NCI-H2196 treated with DMSO at 0.1 percent for 48 hours (cell line): ENCODE data around the gene MCM7.

Experiments
- DNase-seq: peaks from one replicate; lab custom pipeline; 2025; ENCODE audit not compliant: unreplicated experiment; lab: John Stamatoyannopoulos, UW

The MCM7 gene

DNA sequence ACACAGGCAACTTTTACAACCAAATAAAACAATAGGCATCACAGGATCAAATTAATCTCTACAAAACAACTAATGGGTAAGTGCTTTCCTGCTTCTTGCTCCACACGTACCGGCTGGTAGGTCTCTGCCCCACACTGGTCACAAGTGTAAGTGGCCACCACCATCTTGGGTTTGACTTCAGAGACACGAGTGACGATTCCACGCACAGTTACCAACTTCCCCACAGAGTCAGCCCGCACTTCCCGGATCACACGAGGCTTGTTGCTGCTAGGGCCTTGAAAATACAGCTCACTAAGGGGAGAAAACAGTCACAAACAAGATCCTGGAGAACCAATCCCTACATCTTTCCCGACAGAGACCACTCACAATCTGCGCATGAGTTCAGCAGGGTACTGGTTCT is 2.3 kb downstream of the MCM7 start:
- no peak for DNase-seq

DNA sequence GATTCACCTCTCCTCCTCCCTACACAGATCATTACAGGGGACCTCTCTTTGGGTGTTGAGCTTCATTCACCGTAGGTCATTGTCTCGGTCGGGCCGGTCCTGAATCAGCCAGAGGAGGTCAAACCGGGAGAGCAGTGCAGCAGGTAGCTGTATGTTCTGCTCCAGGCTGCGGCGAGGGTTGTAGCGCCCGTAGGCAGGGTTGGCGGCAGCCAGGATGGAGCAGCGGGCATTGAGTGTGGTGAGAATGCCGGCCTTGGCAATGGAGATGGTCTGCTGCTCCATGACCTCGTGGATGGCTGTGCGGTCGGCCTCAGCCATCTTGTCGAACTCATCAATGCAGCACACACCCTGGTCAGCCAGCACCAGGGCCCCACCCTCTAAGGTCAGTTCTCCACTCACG is 5.5 kb downstream of the MCM7 start:
- DNase-seq, result no peak

DNA sequence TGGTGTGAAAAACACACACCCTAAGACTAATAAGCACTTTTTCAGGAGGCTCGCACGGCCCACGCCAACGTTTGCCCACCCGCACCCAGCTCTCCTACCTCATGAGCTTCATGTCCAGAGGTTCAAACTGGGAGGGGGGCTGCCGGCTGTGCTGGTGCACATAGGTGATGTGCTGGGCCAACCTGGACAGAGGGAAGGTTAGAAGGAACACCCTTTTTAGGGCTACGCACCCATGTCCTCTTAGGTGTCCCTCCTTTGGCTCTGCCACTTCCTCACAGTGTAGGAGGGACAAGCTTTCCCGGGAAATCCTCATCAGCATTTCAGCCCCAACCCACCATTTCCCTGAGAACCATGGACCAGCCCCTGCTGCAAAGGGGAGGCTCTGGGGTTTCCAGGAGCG is 5.9 kb downstream of the MCM7 start:
- DNase-seq, result no peak

DNA sequence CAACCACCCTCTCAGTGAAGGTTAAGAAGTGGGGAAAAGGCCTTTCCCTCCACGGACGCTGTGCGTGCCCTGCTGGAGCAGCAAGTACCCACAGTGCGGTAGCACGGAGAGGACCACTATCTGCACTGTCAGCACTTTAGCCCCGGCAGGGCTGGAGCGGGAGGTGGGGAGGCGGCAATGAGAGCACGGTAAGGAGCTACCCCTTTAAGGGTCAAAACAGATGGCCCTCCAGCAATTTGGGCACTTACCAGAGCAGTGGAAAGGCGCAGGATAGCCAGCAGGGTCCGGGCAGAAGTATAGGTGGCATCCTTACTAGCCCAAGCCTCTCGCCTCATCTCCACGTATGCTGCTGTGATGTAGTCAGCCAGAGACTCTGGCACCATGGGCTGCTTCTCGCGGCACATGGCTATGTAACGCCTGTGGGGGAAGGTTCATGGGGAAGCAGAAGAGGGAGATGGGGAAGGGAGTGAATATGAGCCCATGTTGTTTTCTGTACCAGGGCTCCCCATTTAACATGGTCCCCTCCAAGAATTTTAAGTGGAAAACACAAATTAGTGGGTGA is 7.2 kb downstream of the MCM7 start:
- no peak for DNase-seq

DNA sequence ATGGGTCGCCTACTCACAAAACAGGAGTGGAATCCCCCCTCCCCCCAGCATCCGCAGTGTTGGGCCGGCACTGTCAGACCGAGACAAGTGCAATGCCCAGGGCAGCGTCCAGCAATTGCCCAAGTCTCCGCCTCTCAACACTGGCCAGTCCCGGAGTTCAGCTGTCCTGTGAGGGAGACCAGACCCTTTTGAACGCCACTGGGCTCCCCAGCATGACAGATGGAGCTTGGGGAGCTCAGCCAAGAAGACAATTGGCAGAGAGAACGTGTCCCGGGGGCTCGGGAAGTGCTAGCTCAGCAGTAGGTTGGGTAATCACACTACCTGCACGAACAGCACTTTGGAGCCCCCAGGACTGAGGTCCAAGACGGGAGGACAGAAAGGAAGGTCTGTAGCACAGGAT is 7.7 kb downstream of the MCM7 start:
- DNase-seq, result no peak

DNA sequence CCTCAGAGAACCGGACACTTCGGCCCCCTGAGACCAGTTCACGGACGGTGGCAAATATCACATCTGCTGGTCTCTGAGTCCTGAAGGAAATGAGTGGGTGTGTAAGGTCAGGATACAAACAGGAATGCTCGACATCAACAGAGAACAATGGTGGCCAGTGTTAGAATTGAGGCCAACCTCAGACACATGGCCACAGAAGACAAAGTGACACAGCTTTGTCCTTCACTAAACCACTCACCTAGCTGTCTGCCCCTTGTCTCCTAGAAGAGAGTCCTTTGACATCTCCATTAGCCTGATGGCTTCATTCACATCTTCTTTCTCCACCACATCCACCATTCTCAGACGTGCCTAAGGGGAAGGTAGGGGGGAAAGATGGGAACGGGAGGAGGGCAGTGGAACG is 8.1 kb downstream of the MCM7 start:
- DNase-seq, result no peak

DNA sequence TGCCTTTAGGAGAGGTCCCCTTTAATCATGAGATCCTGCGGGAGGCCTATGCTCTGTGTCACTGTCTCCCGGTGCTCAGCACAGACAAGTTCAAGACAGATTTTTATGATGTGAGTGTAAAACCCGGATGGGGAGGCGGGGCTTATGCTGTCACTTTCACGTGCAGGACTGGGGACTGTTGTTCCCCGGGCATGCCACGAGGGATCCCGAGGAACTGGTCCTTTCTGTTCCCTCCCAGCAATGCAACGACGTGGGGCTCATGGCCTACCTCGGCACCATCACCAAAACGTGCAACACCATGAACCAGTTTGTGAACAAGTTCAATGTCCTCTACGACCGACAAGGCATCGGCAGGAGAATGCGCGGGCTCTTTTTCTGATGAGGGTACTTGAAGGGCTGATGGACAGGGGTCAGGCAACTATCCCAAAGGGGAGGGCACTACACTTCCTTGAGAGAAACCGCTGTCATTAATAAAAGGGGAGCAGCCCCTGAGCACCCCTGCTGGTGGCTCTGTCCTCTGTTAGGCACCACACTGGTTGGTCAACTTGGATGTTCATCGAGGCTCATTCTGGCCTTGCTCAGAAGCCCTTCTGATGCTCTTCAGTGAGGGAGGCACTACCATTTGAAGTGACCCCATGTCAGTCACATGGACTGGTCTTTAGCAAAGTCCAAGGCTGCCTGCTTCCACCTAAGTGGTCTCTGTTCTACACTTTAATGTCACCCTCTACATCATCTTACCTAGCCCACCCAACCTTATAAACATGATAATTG is 9.6 kb downstream of the MCM7 start:
- DNase-seq, result no peak

DNA sequence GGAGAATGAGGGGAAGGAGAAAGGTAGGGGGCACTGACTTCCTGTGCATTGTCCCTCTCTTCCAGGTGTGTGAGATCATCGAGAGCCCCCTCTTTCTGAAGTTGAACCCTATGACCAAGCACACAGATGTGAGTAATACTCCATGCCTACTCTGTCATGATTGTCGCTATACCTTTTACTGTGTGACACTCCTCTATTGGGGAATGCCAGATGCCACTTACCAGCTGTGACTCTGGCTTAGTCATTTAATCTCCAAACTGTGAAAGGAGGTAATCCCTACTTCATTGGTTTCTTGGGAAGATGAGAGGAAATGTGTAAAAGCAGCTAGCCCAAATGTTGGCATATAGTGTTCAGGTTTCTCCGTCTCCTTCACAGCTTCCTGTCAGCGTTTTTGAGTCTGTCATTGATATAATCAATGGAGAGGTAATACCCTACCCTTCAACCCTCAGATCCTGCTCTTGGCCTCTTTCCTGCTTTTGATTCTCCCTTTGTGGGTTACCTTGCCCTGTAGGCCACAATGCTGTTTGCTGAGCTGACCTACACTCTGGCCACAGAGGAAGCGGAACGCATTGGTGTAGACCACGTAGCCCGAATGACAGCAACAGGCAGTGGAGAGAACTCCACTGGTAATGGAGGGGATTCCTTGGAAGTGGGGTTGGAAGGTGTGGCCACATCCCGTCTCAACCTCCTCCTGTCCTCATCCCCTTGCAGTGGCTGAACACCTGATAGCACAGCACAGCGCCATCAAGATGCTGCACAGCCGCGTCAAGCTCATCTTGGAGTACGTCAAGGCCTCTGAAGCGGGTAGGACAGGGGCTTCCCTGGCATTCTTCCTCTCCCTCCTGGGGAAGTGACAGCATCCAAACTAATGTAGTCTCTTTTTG is 10.4 kb downstream of the MCM7 start:
- DNase-seq, result no peak

DNA sequence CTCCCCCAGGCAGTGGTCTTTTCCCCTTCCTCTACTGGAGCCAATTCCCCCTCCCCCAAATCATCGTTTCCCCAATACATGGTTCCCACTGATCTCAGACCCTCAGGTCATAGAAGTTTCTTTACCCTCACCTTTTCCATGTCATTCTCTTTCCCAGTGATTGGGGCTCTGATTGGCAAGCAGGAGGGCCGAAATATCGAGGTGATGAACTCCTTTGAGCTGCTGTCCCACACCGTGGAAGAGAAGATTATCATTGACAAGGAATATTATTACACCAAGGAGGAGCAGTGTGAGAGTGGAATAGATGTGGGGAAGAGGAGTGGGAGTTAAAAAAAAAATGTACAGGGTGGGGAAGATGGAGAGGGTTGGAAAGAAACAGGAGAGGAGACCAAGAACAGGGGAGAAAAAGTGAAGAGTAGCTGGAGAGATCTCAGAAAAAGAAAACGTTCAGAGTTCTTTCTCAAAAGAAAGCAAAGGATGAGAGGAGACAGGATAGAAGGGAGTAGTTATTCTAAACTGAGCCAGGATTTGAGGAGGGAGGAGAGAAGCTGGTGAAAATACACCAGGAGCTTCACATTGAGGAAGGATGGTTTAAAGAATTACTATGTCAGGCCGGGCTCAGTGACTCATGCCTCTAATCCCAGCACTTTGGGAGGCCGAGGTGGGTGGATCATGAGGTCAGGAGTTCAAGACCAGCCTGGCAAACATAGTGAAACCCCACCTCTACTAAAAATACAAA is 11.6 kb downstream of the MCM7 start:
- no peak for DNase-seq

DNA sequence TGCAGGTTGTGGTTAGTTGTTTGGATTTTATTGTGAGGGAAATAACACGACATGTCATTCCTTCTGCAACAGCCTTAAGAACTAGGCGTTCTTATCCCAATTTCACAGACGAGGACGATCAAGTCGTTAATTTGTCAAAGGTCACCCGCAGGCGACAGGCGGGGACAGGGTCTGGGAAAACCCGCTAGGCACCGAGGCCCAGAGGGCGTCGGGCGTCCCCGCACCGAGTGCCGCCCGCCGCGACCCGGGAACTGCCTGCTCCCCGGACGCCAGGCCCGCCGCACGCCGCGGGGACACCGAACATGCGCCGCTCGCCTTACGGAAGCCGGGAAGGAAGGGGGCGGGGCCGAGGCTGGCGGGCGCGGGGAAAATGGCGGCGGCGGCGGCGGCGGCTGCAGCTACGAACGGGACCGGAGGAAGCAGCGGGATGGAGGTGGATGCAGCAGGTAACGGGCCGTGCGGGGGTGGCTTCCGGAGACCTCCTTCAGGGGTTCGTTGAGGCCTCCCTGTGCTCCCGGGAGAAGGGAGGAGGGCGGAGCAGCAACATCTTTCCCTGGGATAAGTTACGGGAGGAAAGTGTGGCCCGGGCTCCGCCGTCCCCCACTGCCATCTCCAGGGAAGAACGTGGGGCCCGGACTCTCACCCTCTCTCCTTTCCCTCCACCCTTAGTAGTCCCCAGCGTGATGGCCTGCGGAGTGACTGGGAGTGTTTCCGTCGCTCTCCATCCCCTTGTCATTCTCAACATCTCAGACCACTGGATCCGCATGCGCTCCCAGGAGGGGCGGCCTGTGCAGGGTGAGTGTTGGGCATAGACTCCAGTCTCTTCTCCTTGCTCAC is 12.4 kb downstream of the MCM7 start, which contains the start of gene COPS6:
TSS of gene COPS6 (plus strand) at position 349 of the 837 bp plus-strand sequence. CDS start at position 371, 22 bp downstream.
- peak; percentile 33 for DNase-seq

DNA sequence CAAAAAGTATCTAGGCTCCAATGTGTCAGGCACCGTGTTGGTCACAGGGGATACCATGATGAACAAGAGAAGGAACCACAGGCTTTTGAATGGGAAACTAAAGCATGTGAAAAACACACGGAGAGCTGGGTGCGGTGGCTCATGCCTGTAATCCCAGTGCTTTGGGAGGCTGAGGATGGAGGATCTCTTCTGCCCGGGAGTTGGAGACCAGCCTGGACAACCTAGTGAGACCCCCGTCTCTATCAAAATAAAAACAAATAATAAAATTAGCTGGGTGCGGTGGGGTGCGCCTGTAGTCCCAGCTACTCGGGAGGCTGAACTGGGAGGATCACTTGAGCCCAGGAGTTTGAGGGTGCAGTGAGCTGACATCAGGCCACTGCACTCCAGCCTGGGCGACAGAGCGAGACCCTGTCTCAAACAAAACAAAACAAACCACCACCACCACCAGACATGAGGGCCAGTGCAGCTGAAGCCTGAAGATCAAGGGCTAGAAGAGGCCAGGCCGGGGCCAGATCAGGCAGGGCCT is 13.0 kb downstream of the MCM7 start:
- DNase-seq, result no peak

DNA sequence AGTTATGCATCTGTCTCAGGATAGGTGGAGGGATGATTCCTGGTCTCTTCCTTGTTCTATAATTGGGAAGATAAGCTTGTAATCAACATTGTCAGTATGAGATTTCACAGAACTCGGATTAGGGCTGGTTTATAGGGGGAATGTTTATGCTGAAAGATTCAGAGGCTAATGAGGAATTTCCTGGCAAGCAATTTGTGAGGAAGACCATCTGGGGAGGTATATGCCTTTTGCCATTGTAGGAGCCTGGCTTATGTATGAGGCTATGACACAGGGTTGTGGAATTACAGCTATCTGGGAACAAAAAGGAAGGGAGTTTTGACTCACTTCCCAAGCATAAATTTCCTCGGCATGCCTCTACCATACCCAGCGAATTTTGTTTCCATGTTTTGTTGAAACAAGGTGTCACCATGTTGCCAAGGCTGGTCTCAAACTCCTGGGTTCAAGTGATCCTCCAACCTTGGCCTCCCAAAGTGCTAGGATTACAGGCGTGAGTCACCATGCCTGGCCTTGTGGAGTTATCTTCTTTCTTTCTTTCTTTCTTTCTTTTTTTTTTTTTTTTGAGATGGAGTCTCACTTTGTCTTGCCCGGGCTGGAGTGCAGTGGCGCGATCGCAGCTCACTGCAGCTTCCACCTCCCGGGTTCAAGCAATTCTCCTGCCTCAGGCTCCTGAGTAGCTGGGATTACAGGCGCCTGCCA is 14.0 kb downstream of the MCM7 start:
- DNase-seq, result no peak

DNA sequence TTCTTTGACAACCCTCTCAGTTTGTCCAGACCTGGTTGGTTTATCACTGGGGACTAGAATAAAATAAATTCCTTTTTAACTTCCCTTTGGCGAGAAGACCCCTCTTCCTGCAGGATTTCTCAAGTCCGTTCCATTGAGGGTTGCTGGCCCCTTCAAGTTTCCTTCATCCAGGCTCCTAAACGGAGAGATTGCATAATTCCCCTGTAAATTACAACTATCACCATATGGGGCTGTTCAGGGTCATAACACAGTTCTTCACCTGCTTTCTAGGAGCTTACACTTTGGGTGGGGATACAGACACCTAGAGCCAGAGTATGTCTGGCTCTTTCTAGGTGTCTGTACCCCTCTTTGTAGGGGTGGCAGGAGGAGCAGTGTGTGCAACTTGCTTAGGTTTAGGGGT is 15.7 kb downstream of the MCM7 start:
- DNase-seq, result no peak

DNA sequence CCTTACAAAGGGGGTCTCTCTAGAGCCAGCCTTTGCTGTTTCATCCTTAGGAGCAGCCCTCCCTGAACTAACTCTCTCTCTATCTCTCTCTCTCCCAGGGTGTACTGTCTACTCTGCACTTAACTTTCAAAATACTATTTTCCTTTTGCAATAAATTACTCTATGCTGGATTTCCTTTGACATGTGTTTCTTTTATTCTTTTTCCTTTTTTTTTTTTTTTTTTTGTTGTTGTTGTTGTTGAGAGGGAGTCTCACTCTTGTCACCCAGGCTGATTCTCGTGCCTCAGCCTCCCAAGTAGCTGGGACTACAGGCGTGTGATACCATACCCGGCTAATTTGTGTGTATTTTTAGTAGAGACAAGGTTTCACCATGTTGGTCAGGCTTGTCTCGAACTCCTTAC is 18.2 kb downstream of the MCM7 start:
- no peak for DNase-seq

DNA sequence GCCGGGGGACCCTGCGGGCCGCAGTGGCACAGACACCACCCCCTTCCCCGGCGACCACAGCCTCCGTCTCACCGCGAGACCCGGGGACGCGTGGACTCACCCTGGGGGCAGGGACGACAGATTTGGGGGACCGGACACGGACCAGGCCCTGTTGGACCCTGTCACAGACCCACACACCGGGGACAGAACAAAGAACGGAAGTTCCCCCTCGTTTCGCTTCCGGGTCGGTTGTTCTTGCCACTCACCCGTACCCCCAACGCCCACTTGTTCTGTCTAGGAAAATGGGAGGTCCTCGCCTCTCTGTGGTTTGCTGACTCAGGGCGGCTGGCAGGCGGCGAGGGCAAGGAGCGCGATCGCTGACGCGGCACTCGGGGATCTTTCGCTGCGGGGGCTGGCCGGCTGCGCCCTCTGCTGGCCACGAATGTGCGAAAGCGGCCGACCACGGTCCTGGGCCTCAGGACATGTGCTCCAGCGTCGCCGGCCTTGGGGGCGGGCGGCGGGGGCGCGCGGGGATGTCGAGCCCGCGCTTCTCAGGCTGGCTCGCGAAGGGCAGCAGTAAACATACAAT is 19.6 kb downstream of the MCM7 start, which contains the start of gene ZNF3:
TSS of gene ZNF3 (minus strand) at position 189 of the 568 bp plus-strand sequence. CDS start 4,366 bp downstream, outside the sequence.
- DNase-seq, result peak; percentile 98

DNA sequence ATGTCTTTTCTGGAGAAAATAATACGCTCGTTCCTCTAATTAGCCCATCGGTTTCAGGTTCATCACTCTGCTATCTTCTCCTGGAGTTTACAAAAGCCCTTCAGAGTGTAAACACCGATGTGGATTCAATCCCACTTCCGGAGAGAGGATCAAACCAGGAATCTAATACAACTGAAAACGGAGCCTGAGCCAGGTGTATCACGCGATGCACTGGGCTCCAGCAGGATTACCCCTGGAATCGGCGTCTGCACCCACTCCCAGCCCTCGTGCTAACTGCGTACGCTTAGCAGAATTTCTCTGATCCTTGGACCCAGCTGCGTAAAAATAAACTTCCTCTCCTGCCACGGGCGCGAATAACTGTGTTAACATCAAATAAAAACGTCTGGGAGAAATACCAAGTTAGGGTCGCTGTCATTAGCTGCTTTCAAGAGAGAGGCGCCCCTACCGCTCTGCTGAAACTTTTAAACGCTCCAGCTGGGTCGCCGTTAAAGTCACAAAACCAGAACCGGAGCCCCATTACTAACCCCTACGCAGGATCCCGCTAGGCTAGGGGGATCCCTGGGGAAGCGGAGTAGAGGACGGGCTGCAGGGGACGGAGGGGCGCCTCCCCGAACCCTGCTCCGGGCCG is 20.2 kb downstream of the MCM7 start:
- DNase-seq, result peak; percentile 19

DNA sequence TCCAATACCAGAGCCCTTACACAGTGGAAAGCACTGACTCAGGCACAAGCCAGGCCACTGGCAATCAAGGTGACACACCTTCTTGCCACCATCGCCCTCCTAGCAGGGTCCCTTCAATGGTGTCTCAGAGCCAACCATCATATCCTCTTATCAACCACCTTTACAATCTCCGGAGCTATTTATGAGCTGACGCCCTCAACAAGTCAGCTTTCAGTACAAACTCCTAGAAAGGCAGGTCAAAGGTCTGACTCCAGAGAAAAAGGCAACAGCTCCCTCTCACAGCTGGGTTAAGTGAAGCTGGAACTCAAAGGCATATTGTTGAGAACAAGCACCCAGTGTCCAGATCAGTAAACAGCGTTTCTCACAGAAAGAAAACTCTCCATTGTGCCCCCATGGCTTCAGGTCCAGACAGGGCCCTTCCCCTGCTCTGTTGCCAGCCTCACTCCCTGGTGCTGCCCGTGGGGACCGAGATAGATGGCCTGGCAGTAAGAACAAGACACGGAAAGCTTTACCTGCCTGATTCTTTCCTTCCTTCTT is 22.1 kb downstream of the MCM7 start:
- no peak for DNase-seq

DNA sequence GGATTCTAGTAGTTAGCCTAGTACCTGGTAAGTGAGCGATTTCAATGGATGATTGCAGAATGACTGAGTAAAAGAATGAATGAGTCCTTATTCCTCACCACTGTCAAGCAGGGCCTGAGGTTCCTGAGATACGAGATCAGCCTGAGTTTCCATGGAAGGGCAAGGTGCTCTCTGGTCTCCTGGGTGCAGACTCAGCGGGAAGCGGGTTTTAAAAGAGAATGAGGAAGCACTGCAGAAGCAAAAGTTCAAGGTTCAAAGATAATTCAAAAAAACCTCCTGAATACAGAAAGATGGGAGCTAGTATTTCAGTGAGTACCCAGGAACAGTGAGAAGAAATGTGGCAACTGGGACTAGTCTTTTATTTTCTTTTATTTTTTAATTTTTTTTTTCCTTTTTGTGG is 24.0 kb downstream of the MCM7 start:
- no peak for DNase-seq
